RPMI8226 (cell line): ENCODE results near the gene BRAT1.
"Not testable (repeated sequence)": the region's sequence is repeated elsewhere in the genome, so short reads cannot be mapped to it uniquely, and the experiment has no call there.

ENCODE experiments used
- DNase-seq: peaks from one replicate; pipeline ENCODE4 v3.0.0-alpha.2; 2015

BRAT1 gene

GRCh38 chr7:2555121-2556052 is at the start of gene BRAT1:
BRAT1 (minus strand) TSS chr7:2555524; CDS start chr7:2554431, 1,093 bp downstream.
- DNase-seq: peak; percentile 98

- no peak for DNase-seq
Measured at GRCh38 chr7:2604608-2605174, 49.4 kb upstream of the BRAT1 start.

GRCh38 chr7:2603044-2603965 is 48.0 kb upstream of the BRAT1 start:
- DNase-seq: no peak

DNA sequence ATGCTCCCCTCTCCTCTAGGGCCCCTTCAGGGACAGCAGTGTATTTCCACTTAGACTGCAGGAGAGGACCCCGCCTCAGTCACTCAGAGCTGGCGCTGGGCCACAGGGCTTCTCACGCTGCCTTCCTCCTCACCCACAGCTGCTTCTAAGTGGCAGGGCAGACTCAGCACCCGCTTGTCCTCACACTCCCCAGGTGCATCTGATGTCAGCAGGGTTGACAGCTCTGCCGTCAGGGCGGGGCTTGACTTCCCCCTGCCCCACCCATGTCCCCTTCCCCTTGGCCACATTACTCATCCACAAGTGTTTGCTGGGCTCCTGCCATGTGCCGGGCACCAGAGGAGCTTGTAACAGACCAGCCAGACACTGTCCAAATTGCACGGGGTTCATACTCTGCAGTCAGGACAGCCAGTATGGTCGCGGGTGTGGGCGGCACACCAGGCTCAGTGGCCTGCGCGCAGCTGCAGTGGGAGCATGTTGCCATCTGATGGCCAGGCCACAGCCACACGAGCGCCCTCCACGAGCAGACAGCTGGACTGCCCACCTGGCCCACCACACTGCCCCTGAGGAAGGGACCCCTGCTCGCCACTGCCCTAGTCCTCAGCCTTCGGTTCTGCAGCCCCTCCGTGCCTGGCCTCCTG is 47.2 kb upstream of the BRAT1 start:
- peak; percentile 21 for DNase-seq

DNA sequence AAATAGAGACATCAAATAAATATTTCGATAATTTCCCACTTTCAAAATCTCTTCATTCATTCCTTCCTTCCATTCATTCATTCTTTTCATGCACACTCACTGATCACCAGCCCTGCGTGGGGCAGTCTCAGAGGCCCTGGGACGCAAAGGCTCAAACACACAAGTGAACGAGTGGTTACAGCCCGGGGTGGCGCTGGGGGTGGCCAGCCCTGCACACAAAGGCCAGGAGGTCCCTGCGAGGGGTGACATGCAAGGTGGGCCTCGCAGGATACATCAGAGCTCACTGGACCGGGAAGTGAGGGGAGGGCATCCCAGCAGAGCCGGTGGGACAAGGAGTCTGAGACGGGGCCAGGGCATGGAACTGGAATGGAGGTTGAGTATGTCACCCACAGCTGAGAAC is 46.6 kb upstream of the BRAT1 start:
- DNase-seq: no peak

DNA sequence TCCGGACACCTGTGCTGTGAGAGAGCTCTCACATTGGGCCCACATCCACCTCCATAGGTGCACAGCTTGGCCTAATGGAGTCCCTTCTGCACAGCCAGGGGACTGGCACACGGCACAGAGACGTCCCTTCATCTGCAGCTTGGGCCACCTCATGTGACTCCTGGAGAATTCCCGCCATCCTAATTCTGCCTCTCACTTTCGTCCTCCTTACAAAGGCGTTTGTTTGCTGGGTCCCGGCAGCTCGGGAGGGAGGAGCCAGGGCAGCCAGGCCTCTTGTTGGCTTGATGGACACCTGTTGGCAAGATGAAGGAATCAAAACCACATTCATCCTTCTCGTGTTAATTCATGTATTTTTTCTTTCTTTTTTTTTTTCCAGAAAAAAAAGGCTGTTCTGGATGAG is 45.7 kb upstream of the BRAT1 start:
- DNase-seq: no peak

GRCh38 chr7:2598154-2598823 is 43.0 kb upstream of the BRAT1 start:
- no peak for DNase-seq

DNA sequence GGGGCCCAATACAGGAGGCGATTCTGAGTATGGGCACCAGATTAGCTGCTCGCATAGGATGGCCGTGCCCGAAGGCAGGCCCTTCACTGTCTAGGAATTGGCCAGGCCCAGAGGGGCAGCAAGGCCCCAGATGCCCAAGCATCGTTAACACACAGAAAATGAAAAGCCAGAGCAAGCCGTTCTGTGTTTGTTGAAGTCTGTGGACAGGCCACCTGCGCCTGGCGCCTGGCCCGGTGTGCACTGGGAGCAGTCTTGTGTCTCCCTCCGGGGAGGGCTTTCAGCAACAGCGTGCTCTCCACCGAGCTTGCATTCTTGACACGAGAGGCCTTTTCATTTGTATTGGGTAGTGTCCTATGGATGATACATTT is 41.9 kb upstream of the BRAT1 start:
- DNase-seq: no peak

DNA sequence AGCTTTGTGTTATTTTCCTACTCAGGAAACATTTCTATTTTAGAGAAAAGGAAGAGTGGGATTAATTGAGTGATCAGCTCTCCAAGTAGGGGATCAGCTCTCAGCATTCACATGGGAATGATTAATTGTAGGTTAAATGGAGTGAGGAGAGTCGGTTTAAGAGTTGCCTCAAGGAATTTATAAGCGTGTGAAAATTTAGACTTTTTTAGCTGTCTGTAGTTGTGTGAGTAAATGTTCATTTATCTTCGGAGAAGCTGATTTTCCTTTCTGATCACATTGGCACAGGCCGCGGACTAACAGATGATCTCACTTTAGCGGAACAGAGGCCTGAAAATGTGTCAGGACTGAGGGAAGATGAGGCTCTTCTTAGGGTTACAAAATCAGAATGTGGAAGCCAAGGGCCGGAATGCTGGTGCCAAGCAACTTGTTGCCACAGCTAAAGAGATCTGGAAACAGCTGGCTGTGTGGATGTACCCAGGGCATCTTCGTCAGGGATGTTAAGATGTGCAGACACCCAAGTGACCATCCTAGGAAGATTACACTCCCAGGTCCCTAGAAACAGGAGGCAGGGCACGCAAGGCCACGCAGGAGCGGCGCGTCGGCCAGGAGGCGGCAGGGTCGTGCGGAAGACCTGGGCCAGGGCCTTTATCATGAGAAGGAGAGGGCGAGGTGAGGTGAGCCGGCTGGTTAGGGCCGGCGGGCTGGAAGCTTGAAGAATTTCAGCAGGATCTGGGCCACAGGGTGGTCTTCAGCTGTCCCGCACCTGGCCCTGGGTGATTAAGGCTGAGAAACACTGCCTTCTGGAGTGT is 41.3 kb upstream of the BRAT1 start:
- no peak for DNase-seq

- no peak for DNase-seq
Measured at GRCh38 chr7:2595258-2595860, 40.0 kb upstream of the BRAT1 start.

DNA sequence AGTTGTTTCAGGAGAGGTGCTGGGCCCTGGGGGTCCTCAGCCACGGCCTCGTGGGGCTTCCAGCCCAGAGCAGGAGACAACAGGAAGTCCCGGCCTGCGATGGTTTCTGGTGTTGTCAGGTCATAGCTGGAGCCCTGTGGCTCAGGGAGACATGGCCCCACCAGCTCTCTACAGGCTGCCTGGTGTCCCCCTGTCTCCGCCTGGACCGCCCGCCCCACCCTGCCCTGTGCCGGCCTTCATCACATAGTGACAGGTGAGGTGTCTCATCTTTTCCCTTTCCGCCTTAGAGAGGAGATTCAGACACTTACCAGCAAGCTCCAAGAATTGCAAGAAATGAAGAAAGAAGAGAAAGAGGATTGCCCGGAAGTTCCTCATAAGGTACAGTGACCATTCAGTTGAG is 39.3 kb upstream of the BRAT1 start:
- no peak for DNase-seq

DNA sequence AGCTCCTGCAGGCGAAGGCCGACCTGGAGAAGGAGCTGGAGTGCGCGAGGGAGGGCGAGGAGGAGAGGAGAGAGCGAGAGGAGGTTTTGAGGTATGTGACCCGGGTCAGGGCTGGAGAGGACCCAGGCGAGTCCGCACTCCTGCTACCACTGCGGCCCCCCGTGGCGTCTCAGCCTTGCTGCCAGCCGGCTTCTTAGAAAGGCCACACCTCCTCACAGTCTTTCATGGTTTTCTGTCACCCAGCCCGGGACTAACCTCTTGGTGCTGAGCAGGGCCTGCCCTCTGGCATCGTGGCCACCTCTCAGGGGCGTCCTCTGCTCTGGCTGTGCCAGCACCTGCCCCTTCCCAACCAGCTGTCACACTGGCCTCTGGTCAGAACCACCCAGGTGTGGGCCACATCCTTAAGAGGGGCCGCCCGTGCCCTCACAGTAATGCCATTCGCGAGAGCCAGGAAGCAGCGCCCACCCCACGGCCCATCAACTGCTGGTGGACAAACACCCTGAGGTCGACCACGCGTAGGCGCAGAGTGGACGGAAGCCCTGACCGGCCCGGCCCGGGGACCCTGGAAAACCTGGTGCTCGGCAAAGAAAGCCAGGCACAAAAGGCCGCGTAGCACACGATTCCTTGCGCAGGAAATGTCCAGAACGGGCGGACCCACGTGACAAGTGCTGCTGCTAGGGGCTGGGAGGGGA is 37.9 kb upstream of the BRAT1 start:
- DNase-seq: no peak

GRCh38 chr7:2592375-2592865 is 37.1 kb upstream of the BRAT1 start:
- DNase-seq: no peak

- not testable (repeated sequence) for DNase-seq
Measured at GRCh38 chr7:2589941-2590340, 34.6 kb upstream of the BRAT1 start.

DNA sequence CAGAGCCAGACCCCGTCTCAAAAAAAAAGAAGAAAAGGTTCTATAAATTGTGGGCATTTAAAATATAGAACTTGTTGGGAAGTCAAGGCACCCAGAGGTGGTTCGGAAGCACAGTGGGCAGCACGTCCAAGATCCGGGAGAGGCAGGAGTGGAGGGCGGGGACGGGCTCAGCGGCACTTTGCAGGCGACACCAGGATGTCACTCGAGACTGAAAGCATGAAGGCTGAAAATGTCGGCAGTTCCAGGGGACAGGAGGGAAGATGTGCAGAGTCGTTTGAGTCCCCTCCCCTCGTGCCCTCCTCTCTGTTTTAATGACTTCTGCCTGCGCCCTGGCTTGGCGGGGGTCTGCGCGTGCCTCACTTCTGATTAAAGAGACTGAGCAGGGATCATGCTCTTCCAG is 34.0 kb upstream of the BRAT1 start:
- DNase-seq: no peak

DNA sequence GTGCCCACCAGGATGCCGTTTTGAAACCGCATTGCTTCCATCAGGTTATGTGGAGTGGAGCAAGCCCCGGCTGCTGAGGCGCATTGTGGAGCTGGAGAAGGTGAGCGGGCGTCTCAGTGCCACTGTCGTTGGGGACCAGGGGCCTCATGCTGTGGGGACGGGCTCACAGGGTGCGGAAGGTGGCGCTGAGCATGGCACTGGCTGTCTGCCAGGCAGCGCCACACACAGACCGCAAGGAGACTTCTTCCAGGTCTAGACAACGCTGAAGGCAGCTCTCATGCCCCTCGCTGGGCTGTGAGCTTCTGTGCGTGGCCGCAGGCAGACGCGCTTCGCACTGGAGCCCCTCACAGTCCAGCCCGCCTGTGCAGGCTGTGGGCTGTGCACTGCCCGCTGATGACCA is 32.5 kb upstream of the BRAT1 start:
- DNase-seq: no peak

GRCh38 chr7:2587134-2587533 is 31.8 kb upstream of the BRAT1 start:
- DNase-seq: no peak

DNA sequence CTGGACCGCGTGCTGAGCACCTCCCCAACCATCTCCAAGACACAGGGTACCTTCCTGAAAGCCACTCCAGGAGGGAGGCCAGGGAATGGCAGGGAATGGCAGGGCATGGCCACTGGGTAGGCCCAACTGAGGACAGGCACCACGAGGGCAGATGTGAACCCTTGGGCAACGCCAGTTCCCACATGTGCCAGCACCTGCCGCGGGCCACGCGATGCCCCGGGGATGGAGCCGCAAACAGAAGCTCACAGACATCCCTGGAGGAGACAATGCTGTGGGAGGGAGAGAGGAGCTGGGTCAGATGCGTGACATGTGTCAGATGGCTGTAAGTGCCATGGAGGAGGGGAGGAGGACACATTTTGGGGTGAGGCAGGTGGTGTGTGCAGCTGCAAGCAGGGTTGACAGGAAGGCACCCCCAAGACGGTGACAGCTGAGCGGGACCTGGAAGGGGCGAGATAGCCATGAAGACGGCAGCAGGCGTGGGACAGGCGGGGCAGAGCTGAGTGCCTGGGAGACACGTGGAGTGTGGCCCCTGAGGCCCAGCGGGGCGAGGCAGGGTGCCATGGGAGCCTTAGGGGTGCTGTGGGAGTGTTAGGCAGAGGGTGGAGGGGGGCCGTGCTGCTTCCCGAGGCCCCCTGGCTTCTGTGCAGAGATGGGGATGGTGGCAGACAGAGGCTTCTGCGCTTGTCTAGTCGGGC is 31.1 kb upstream of the BRAT1 start:
- DNase-seq: no peak

- no peak for DNase-seq
Measured at GRCh38 chr7:2585446-2585845, 30.1 kb upstream of the BRAT1 start.
